ENCODE data around the gene ZNF526. TPM values are rescaled to one million over a fixed set of nuclear protein-coding genes. Genes with fewer than 3 reads are reported as not detected.
A peak's percentile ranks its signal among the peaks of the same experiment; 100 is the strongest.

Gene ZNF526
- total and polyA plus RNA-seq, 2 donors (not counting 1 experiment from before 2014, with no cell fraction given), result 4.9 to 21.3 TPM

DNA sequence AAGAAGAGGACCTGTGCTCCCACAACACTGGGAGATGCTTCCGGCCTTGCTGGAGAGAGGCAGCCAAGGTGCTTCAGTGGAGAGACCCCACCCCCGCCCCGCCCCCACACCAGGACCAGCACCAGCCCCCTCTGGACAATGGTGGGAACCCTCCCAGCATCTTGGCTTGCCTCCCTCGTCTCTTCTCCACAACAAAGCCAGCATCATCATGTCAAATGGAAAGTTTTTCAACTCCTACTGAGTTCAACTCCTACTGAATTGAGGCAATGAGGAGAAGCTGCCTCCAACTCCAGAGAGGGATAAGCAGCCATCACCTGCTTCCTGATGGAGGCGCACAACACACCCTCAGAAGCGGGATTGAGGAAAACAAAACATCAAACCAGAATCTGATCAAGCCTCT is 15.4 kb upstream of the ZNF526 start:
- Histone ChIP-seq H3K36me3 (replicated peaks in 1 of 2; ENCODE audit: control extremely low read depth in 1 of 2, control insufficient read depth in 1 of 2, extremely low read depth in 1 of 2, insufficient read depth in 2 of 2, low read length in 1 of 2) (peaks cover 0 to 75% of the 10 kb centered on the region in 2 experiments), H3K79me2 (ENCODE audit: control insufficient read depth, insufficient read depth, low read length) (peaks cover 70% of the 10 kb centered on the region), H2AFZ (ENCODE audit: insufficient read depth, low read depth, low read length, poor library complexity, severe bottlenecking) (no peak overlapping the region), H3K4me1 (ENCODE audit: control insufficient read depth in 2 of 2, insufficient read depth in 2 of 2, low read length in 2 of 2) (peaks cover 45 to 47% of the 10 kb centered on the region in 2 donors), H3K9me3 (ENCODE audit: control extremely low read depth in 1 of 3, control insufficient read depth in 2 of 3, insufficient read depth in 1 of 3, low read length in 2 of 3) (peaks cover 0 to 4% (median 0%) of the 10 kb centered on the region in 3 donors), H3K4me2 (replicated peaks; ENCODE audit: low read depth, low read length, poor library complexity, severe bottlenecking) (no peak overlapping the region), H4K20me1 (ENCODE audit: control insufficient read depth, insufficient read depth, low read length, poor library complexity, severe bottlenecking) (peaks cover 70% of the 10 kb centered on the region), H3K27ac (ENCODE audit: low read length in 2 of 2) (no peak overlapping the region), H3K9ac (ENCODE audit: low read length) (no peak overlapping the region), H3K27me3 (replicated peaks in 1 of 4; ENCODE audit: control extremely low read depth in 1 of 4, control insufficient read depth in 3 of 4, insufficient read depth in 4 of 4, low read length in 3 of 4) (no peaks in the 10 kb centered on the region), H3K4me3 (ENCODE audit: control extremely low read depth in 1 of 5, extremely low read depth in 1 of 5, insufficient read depth in 1 of 5, low read depth in 2 of 5, low read length in 4 of 5) (no peak overlapping the region)
- Mint-ChIP-seq H3K27me3 (no peaks in the 10 kb centered on the region), H3K4me3 (no peak overlapping the region), H3K9me3 (ENCODE audit: insufficient read depth) (no peaks in the 10 kb centered on the region), H3K27ac (peak overlapping the region; percentile 32), H3K4me1 (peaks cover 67% of the 10 kb centered on the region)
- WGBS (ENCODE audit: insufficient coverage), result 90% methylated on average over 3 of the region's 6 CpGs
- TF ChIP-seq EZH2 (IDR thresholded peaks at IDR 0.05; ENCODE audit: borderline replicate concordance, insufficient read depth, low read depth, low read length, poor library complexity, severe bottlenecking), result no peak
- TF ChIP-seq, protein P1, sequence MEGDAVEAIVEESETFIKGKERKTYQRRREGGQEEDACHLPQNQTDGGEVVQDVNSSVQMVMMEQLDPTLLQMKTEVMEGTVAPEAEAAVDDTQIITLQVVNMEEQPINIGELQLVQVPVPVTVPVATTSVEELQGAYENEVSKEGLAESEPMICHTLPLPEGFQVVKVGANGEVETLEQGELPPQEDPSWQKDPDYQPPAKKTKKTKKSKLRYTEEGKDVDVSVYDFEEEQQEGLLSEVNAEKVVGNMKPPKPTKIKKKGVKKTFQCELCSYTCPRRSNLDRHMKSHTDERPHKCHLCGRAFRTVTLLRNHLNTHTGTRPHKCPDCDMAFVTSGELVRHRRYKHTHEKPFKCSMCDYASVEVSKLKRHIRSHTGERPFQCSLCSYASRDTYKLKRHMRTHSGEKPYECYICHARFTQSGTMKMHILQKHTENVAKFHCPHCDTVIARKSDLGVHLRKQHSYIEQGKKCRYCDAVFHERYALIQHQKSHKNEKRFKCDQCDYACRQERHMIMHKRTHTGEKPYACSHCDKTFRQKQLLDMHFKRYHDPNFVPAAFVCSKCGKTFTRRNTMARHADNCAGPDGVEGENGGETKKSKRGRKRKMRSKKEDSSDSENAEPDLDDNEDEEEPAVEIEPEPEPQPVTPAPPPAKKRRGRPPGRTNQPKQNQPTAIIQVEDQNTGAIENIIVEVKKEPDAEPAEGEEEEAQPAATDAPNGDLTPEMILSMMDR (IDR thresholded peaks at IDR 0.05), result no peak
- ChIA-PET POLR2A (no interaction called here), CTCF (no interaction called here)
- intact Hi-C loops (cut with micrococcal nuclease), result loop anchor here (5.0 kb wide), 1 partner anchor 78 kb away; no protein-coding TSS in a partner anchor
- DNase-seq, result no peak
- ATAC-seq (ENCODE audit: low read depth), result no peak

DNA sequence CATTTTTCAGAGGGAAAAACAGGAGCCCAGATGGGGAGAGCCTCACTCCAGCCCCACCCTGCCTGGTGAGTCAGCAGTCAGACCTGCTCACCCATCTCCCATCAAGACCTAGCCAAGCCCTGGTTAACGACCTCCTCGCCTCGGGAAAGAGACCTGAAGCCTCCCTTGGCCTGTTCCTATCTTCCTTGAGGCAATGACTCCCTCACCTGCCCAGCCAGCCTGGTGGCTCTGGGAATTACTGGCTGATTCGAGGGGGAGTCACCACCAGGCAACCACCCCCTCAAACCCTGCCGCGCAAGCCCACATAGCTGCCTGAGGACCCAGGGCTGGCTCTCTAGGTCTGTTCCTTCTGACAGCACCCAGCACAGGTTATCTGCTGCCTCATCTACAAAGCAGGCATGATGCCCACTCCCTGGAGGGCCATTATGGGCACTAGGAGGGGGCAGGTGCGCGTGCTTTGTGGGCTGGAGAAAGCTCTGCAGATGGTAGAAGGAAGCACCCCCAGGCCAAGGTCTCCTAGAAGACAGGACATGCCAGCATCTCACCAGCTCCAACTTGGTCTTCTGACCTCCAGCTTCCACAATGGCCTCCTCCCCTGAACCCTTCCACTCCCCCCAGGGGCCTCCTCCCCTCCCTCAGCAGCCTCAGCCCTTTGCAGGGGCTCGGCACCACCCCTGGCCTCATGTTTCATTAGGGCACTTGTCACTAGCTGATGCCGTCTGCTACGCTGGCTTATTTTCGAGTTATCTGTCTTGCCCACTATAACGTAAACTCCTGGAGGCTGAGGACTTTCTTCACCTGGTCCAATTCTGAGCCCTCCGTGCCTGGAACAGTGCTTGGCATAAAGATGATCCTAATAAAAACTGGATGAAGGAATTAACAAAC is 13.0 kb upstream of the ZNF526 start:
- Histone ChIP-seq H3K27ac (ENCODE audit: low read length in 2 of 2) (no peak overlapping the region), H3K9me3 (ENCODE audit: control extremely low read depth in 1 of 3, control insufficient read depth in 2 of 3, insufficient read depth in 1 of 3, low read length in 2 of 3) (peaks cover 0 to 4% (median 0%) of the 10 kb centered on the region in 3 donors), H4K20me1 (ENCODE audit: control insufficient read depth, insufficient read depth, low read length, poor library complexity, severe bottlenecking) (peaks cover 88% of the 10 kb centered on the region), H3K4me3 (ENCODE audit: control extremely low read depth in 1 of 5, extremely low read depth in 1 of 5, insufficient read depth in 1 of 5, low read depth in 2 of 5, low read length in 4 of 5) (no peak overlapping the region), H3K27me3 (replicated peaks in 1 of 4; ENCODE audit: control extremely low read depth in 1 of 4, control insufficient read depth in 3 of 4, insufficient read depth in 4 of 4, low read length in 3 of 4) (no peaks in the 10 kb centered on the region), H3K79me2 (ENCODE audit: control insufficient read depth, insufficient read depth, low read length) (peaks cover 93% of the 10 kb centered on the region), H3K36me3 (replicated peaks in 1 of 2; ENCODE audit: control extremely low read depth in 1 of 2, control insufficient read depth in 1 of 2, extremely low read depth in 1 of 2, insufficient read depth in 2 of 2, low read length in 1 of 2) (peaks cover 0 to 85% of the 10 kb centered on the region in 2 experiments), H3K9ac (ENCODE audit: low read length) (no peak overlapping the region), H2AFZ (ENCODE audit: insufficient read depth, low read depth, low read length, poor library complexity, severe bottlenecking) (no peak overlapping the region), H3K4me1 (ENCODE audit: control insufficient read depth in 2 of 2, insufficient read depth in 2 of 2, low read length in 2 of 2) (peaks cover 22% of the 10 kb centered on the region in 2 donors), H3K4me2 (replicated peaks; ENCODE audit: low read depth, low read length, poor library complexity, severe bottlenecking) (no peak overlapping the region)
- intact Hi-C loops (cut with micrococcal nuclease), result no loop called here
- 96% methylated on average over 10 of the region's 14 CpGs for WGBS (ENCODE audit: insufficient coverage)
- TF ChIP-seq EZH2 (IDR thresholded peaks at IDR 0.05; ENCODE audit: borderline replicate concordance, insufficient read depth, low read depth, low read length, poor library complexity, severe bottlenecking), result no peak
- TF ChIP-seq, protein P1 (IDR thresholded peaks at IDR 0.05), result no peak
- Mint-ChIP-seq H3K4me3 (no peak overlapping the region), H3K27ac (peak overlapping the region; percentile 46), H3K27me3 (no peaks in the 10 kb centered on the region), H3K4me1 (peaks cover 46% of the 10 kb centered on the region), H3K9me3 (ENCODE audit: insufficient read depth) (no peaks in the 10 kb centered on the region)
- POLR2A ChIA-PET, result no interaction called here
- no peak for DNase-seq
- ATAC-seq (ENCODE audit: low read depth), result no peak
- CTCF ChIA-PET, result interaction anchor here (0.7 kb wide), 1 partner anchor 9 kb away, joined by 3 read pairs; no protein-coding TSS in a partner anchor

Data from B cell (primary cell).